ENCODE measurements around the gene NT5M. TPM values are rescaled to one million over a fixed set of nuclear protein-coding genes. Genes with fewer than 3 reads are reported as not detected.
"Not testable (repeated sequence)": the region's sequence is repeated elsewhere in the genome, so short reads cannot be mapped to it uniquely, and the experiment has no call there.

NT5M gene
- total RNA-seq, 3 donors from 2014 or later, result 1.0 to 4.6 (median 2.9) TPM

GRCh38 chr17:17258011-17258410 lies 45.2 kb upstream of the NT5M start:
- no peaks in the 10 kb centered on the region for H3K4me1 ChIP-seq
- TF ChIP-seq CTCF (IDR thresholded peaks at IDR 0.05), result no peak
- no peak for TF ChIP-seq POLR2AphosphoS5 (IDR thresholded peaks at IDR 0.05)
- no peak for TF ChIP-seq POLR2A (IDR thresholded peaks at IDR 0.05)
- no peaks in the 10 kb centered on the region for H3K27me3 ChIP-seq
- H3K36me3 ChIP-seq, result peaks cover 5% of the 10 kb centered on the region
- H3K4me3 ChIP-seq, result no peak overlapping the region
- intact Hi-C loops (cut with DNase I; ENCODE audit: low total_unique reads), result no loop called here
- no peak overlapping the region for H3K27ac ChIP-seq
- no peaks in the 10 kb centered on the region for H3K9me3 ChIP-seq
- DNase-seq (ENCODE audit: low spot score in 2 of 2), result no peak

GRCh38 chr17:17258998-17259397 lies 44.2 kb upstream of the NT5M start:
- no peaks in the 10 kb centered on the region for H3K9me3 ChIP-seq
- peaks cover 5% of the 10 kb centered on the region for H3K36me3 ChIP-seq
- TF ChIP-seq POLR2AphosphoS5 (IDR thresholded peaks at IDR 0.05) (no peak), CTCF (IDR thresholded peaks at IDR 0.05) (no peak), POLR2A (IDR thresholded peaks at IDR 0.05) (no peak)
- no peak overlapping the region for H3K4me3 ChIP-seq
- DNase-seq (ENCODE audit: low spot score in 2 of 2), result no peak
- no peaks in the 10 kb centered on the region for H3K27me3 ChIP-seq
- H3K4me1 ChIP-seq, result no peaks in the 10 kb centered on the region
- H3K27ac ChIP-seq, result no peak overlapping the region
- intact Hi-C loops (cut with DNase I; ENCODE audit: low total_unique reads), result no loop called here

GRCh38 chr17:17264430-17264829 lies 38.7 kb upstream of the NT5M start:
- DNase-seq (ENCODE audit: low spot score in 2 of 2), result no peak
- no peaks in the 10 kb centered on the region for H3K4me1 ChIP-seq
- intact Hi-C loops (cut with DNase I; ENCODE audit: low total_unique reads), result no loop called here

GRCh38 chr17:17269926-17270773 lies 33.0 kb upstream of the NT5M start:
- no peaks in the 10 kb centered on the region for H3K27me3 ChIP-seq
- intact Hi-C loops (cut with DNase I; ENCODE audit: low total_unique reads), result no loop called here
- no peaks in the 10 kb centered on the region for H3K9me3 ChIP-seq
- H3K27ac ChIP-seq, result no peak overlapping the region
- no peak overlapping the region for H3K4me3 ChIP-seq
- no peak for TF ChIP-seq POLR2A (IDR thresholded peaks at IDR 0.05)
- TF ChIP-seq POLR2AphosphoS5 (IDR thresholded peaks at IDR 0.05), result no peak
- no peak for TF ChIP-seq CTCF (IDR thresholded peaks at IDR 0.05)
- peaks cover 6% of the 10 kb centered on the region for H3K36me3 ChIP-seq
- no peak for DNase-seq (ENCODE audit: low spot score in 2 of 2)
- no peaks in the 10 kb centered on the region for H3K4me1 ChIP-seq

More at GRCh38 chr17:17264430-17264829, 38.7 kb upstream of the NT5M start:
- peaks cover 11% of the 10 kb centered on the region for H3K36me3 ChIP-seq
- no peaks in the 10 kb centered on the region for H3K9me3 ChIP-seq
- no peaks in the 10 kb centered on the region for H3K27me3 ChIP-seq
- TF ChIP-seq CTCF (IDR thresholded peaks at IDR 0.05), result no peak
- TF ChIP-seq POLR2A (IDR thresholded peaks at IDR 0.05), result no peak
- no peak for TF ChIP-seq POLR2AphosphoS5 (IDR thresholded peaks at IDR 0.05)
- H3K27ac ChIP-seq, result no peak overlapping the region
- no peak overlapping the region for H3K4me3 ChIP-seq

GRCh38 chr17:17275971-17276370 lies 27.2 kb upstream of the NT5M start:
- peaks cover 4 to 12% of the 10 kb centered on the region in 2 donors for H3K4me1 ChIP-seq
- no peak overlapping the region for H3K27ac ChIP-seq
- H3K36me3 ChIP-seq, result no peaks in the 10 kb centered on the region
- TF ChIP-seq CTCF (IDR thresholded peaks at IDR 0.05), result no peak
- TF ChIP-seq POLR2AphosphoS5 (IDR thresholded peaks at IDR 0.05), result no peak
- TF ChIP-seq POLR2A (IDR thresholded peaks at IDR 0.05), result no peak
- H3K4me3 ChIP-seq, result no peak overlapping the region
- no peaks in the 10 kb centered on the region for H3K27me3 ChIP-seq
- intact Hi-C loops (cut with DNase I; ENCODE audit: low total_unique reads), result no loop called here
- H3K9me3 ChIP-seq, result no peaks in the 10 kb centered on the region
- no peak for DNase-seq (ENCODE audit: low spot score in 2 of 2)

GRCh38 chr17:17277431-17277830 lies 25.7 kb upstream of the NT5M start:
- H3K4me1 ChIP-seq, result peaks cover 4 to 12% of the 10 kb centered on the region in 2 donors
- H3K9me3 ChIP-seq; H3K27me3 ChIP-seq; H3K36me3 ChIP-seq; H3K4me3 ChIP-seq; DNase-seq (ENCODE audit: low spot score in 2 of 2); H3K27ac ChIP-seq; intact Hi-C loops (cut with DNase I; ENCODE audit: low total_unique reads): not testable (repeated sequence)

Data from breast epithelium (tissue), 4 donors.